ENCODE data around the gene PARPBP. TPM values are rescaled to one million over a fixed set of nuclear protein-coding genes. Genes with fewer than 3 reads are reported as not detected.

PARPBP gene
- total RNA-seq (2022; extraction: Qiagen RNA extraction) = 18.2 to 21.0 TPM (median 18.8 TPM) in 5 replicates

GRCh38 chr12:102119674-102120563, at the start of gene PARPBP, which contains the start of gene NUP37:
Gene PARPBP, plus strand, starts transcription at chr12:102120183. Its CDS starts 3,706 bp downstream, at chr12:102123889.
Gene NUP37, minus strand, starts transcription at chr12:102120114. Its CDS starts 1,596 bp downstream, at chr12:102118518.

GRCh38 chr12:102197789-102198188, 77.8 kb downstream of the PARPBP start, which contains the start of gene PMCH:
Gene PMCH, minus strand, starts transcription at chr12:102197833. Its CDS starts 63 bp downstream, at chr12:102197770.

Other genes starting within 250 kb of the PARPBP start
- gene DRAM1, start 242.6 kb upstream of the PARPBP start, total RNA-seq (2022; extraction: Qiagen RNA extraction) = 18.2 to 20.5 TPM (median 18.5 TPM) in 5 replicates
- gene WASHC3, start 58.2 kb upstream of the PARPBP start, total RNA-seq (2022; extraction: Qiagen RNA extraction) = 30.5 to 35.2 TPM (median 31.7 TPM) in 5 replicates
- gene NUP37, start 69 bp upstream of the PARPBP start, total RNA-seq (2022; extraction: Qiagen RNA extraction) = 57.4 to 82.0 TPM (median 60.4 TPM) in 5 replicates
- not detected in 5 replicates for gene PMCH, start 77.7 kb downstream of the PARPBP start, total RNA-seq (2022; extraction: Qiagen RNA extraction)

Data from A549 treated with dexamethasone at 1 μM for 4 hours (cell line).